Neural cell (in vitro differentiated cells): ENCODE data around the gene CDH12. TPM values are rescaled to one million over a fixed set of nuclear protein-coding genes. Genes with fewer than 3 reads are reported as not detected.

Experiments
- H2AFZ ChIP-seq: fragments of 200-600, 300-800 bp; sonication (generic), shearing (Covaris generic); 2 replicates; pipeline ENCODE4 v1.6.0; 2014; ENCODE audit warnings: low read depth, mild to moderate bottlenecking, antibody characterized with exemption, low read length, moderate library complexity
- H3F3A ChIP-seq: fragments of 200-600 bp; shearing (Covaris generic); 2 replicates; pipeline ENCODE4 v1.6.1; 2016; ENCODE audit warnings: mild to moderate bottlenecking, moderate library complexity, mixed read lengths, antibody characterized with exemption, low read length; ENCODE audit not compliant: insufficient read depth, poor library complexity, severe bottlenecking
- H3K27ac ChIP-seq: fragments of 200-600, 300-800 bp; sonication (generic), shearing (Covaris generic); 2 replicates; pipeline ENCODE4 v1.5.1; 2014; ENCODE audit warnings: mild to moderate bottlenecking, low read length, moderate library complexity
- H3K27me3 ChIP-seq: fragments of 300-800, 200-600 bp; sonication (generic), shearing (Covaris generic); 2 replicates; pipeline ENCODE4 v1.6.0; 2014; ENCODE audit warnings: mild to moderate bottlenecking, low read depth, low read length, moderate library complexity; ENCODE audit not compliant: insufficient read depth
- H3K36me3 ChIP-seq: fragments of 300-800, 200-600 bp; sonication (generic), shearing (Covaris generic); 2 replicates; pipeline ENCODE4 v1.5.1; 2014; ENCODE audit warnings: mild to moderate bottlenecking, antibody characterized with exemption, low read length, moderate library complexity; ENCODE audit not compliant: insufficient read depth
- H3K4me2 ChIP-seq: fragments of 300-800, 200-600 bp; sonication (generic), shearing (Covaris generic); 2 replicates; pipeline ENCODE4 v1.6.0; 2014; ENCODE audit warnings: mild to moderate bottlenecking, low read length
- H3K4me3 ChIP-seq: fragments of 300-800, 200-600 bp; sonication (generic), shearing (Covaris generic); 2 replicates; pipeline ENCODE4 v1.5.1; 2014; ENCODE audit warnings: mild to moderate bottlenecking, low read length, moderate library complexity
- H3K79me2 ChIP-seq: fragments of 200-600 bp; shearing (Covaris generic); replicated peaks from 2 replicates; pipeline ENCODE4 v1.6.0; 2014; ENCODE audit warnings: mild to moderate bottlenecking, low read length, moderate library complexity; ENCODE audit not compliant: insufficient read depth
- H3K9ac ChIP-seq: fragments of 300-800, 200-600 bp; sonication (generic), shearing (Covaris generic); 2 replicates; pipeline ENCODE4 v1.6.1; 2016; ENCODE audit warnings: mild to moderate bottlenecking, low read length, mixed read lengths
- H3K9me2 ChIP-seq: fragments of 200-600 bp; shearing (Covaris generic); 2 replicates; pipeline ENCODE4 v1.6.1; 2016; ENCODE audit warnings: mild to moderate bottlenecking, low read length, mixed read lengths; ENCODE audit not compliant: insufficient read depth
- H3K9me3 ChIP-seq: fragments of 200-600, 300-800 bp; sonication (generic), shearing (Covaris generic); 2 replicates; pipeline ENCODE4 v1.6.1; 2016; ENCODE audit warnings: mild to moderate bottlenecking, mixed run types, low read length, moderate library complexity, mixed read lengths
- H4K20me1 ChIP-seq: fragments of 200-600 bp; shearing (Covaris generic); 2 replicates; pipeline ENCODE4 v1.6.1; 2016; ENCODE audit warnings: mild to moderate bottlenecking, mixed run types; ENCODE audit not compliant: insufficient read depth
- CTCF ChIP-seq: fragments of 450-650 bp; IDR thresholded peaks from 2 replicates; pipeline ENCODE4 v1.5.1; 2014; ENCODE audit warnings: antibody characterized with exemption, mild to moderate bottlenecking, moderate library complexity; ENCODE audit not compliant: poor library complexity, severe bottlenecking
- EP300 ChIP-seq: fragments of 450-650 bp; conservative IDR thresholded peaks from 2 replicates; pipeline ENCODE4 v1.6.1; 2014; ENCODE audit warnings: antibody characterized with exemption, mild to moderate bottlenecking, moderate library complexity; ENCODE audit not compliant: poor library complexity, severe bottlenecking
- EZH2 ChIP-seq: fragments of 200-600, 300-800 bp; shearing (Covaris generic), sonication (generic); IDR thresholded peaks from 2 replicates; pipeline ENCODE4 v1.6.1; 2014; ENCODE audit warnings: antibody characterized with exemption, low read length, borderline replicate concordance, mild to moderate bottlenecking; ENCODE audit not compliant: insufficient read depth, poor library complexity, severe bottlenecking
- MXI1 ChIP-seq: fragments of 450-650 bp; conservative IDR thresholded peaks from 2 replicates; pipeline ENCODE4 v1.6.1; 2014; ENCODE audit warnings: antibody characterized with exemption, mild to moderate bottlenecking; ENCODE audit not compliant: poor library complexity, severe bottlenecking
- POLR2AphosphoS5 ChIP-seq: IDR thresholded peaks from 2 replicates; pipeline ENCODE4 v1.6.1; 2012
- RAD21 ChIP-seq: fragments of 450-650 bp; conservative IDR thresholded peaks from 2 replicates; pipeline ENCODE4 v1.6.1; 2014; ENCODE audit warnings: antibody characterized with exemption, mild to moderate bottlenecking, moderate library complexity
- SMC3 ChIP-seq: fragments of 450-650 bp; conservative IDR thresholded peaks from 2 replicates; pipeline ENCODE4 v1.6.1; 2014; ENCODE audit warnings: antibody characterized with exemption, mild to moderate bottlenecking, moderate library complexity; ENCODE audit not compliant: poor library complexity
- TAF1 ChIP-seq: IDR thresholded peaks from 2 replicates; pipeline ENCODE4 v1.6.1; 2012; ENCODE audit warnings: low read depth
- polyA plus RNA-seq: library from polyadenylated mRNA; depleted of rRNA; stranded (reverse); fragments of >200 nt; gene quantifications from 2 replicates; pipeline ENCODE4 v1.2.3, GENCODE V29; 2014
- TF ChIP-seq, protein P1 (sequence below): IDR thresholded peaks from 2 replicates; pipeline ENCODE4 v1.6.1; 2012; ENCODE audit warnings: borderline replicate concordance

CDH12 gene
- polyA plus RNA-seq, 1 donor from 2014 or later, result 2.1 TPM

GRCh38 chr5:22539762-22540161 is 313.4 kb downstream of the CDH12 start:
- H3K9ac ChIP-seq, result no peak overlapping the region
- no peaks in the 10 kb centered on the region for H3K27me3 ChIP-seq
- no peak overlapping the region for H3K4me3 ChIP-seq
- H3K4me2 ChIP-seq, result no peak overlapping the region
- no peaks in the 10 kb centered on the region for H3F3A ChIP-seq
- no peaks in the 10 kb centered on the region for H3K79me2 ChIP-seq
- peak; percentile 74 for TF ChIP-seq EP300
- no peak for TF ChIP-seq MXI1
- TF ChIP-seq POLR2AphosphoS5, result peak; percentile 54
- H3K36me3 ChIP-seq, result no peaks in the 10 kb centered on the region
- no peaks in the 10 kb centered on the region for H4K20me1 ChIP-seq
- no peak overlapping the region for H2AFZ ChIP-seq
- H3K9me3 ChIP-seq, result no peaks in the 10 kb centered on the region
- H3K9me2 ChIP-seq, result no peaks in the 10 kb centered on the region
- no peak overlapping the region for H3K27ac ChIP-seq

DNA sequence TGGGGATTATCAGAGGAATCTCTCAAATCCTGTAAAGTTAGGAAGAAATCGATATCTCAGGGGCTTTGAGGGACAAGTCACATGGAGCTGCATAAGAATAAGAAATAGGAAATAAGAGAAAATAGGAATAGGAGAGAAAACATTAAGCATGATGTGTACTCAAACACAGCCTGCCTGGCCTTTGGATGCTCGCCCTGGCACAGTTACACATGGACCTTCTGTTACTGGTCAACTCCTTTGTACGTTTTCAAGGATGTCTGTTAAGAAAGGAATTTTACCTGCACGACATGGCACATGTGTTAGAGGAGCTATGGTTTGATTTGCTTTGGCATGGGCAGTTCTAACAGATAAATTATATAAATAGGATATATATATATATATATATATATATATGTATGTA is 321.2 kb downstream of the CDH12 start:
- H3K9ac ChIP-seq, result no peak overlapping the region
- H3K4me2 ChIP-seq, result no peak overlapping the region
- H3K4me3 ChIP-seq, result no peak overlapping the region
- H3K27ac ChIP-seq, result no peak overlapping the region
- H4K20me1 ChIP-seq, result no peaks in the 10 kb centered on the region
- no peak for TF ChIP-seq CTCF
- no peak for TF ChIP-seq EP300
- no peak for TF ChIP-seq RAD21
- no peak for TF ChIP-seq MXI1
- no peak for TF ChIP-seq POLR2AphosphoS5
- TF ChIP-seq, protein P1, sequence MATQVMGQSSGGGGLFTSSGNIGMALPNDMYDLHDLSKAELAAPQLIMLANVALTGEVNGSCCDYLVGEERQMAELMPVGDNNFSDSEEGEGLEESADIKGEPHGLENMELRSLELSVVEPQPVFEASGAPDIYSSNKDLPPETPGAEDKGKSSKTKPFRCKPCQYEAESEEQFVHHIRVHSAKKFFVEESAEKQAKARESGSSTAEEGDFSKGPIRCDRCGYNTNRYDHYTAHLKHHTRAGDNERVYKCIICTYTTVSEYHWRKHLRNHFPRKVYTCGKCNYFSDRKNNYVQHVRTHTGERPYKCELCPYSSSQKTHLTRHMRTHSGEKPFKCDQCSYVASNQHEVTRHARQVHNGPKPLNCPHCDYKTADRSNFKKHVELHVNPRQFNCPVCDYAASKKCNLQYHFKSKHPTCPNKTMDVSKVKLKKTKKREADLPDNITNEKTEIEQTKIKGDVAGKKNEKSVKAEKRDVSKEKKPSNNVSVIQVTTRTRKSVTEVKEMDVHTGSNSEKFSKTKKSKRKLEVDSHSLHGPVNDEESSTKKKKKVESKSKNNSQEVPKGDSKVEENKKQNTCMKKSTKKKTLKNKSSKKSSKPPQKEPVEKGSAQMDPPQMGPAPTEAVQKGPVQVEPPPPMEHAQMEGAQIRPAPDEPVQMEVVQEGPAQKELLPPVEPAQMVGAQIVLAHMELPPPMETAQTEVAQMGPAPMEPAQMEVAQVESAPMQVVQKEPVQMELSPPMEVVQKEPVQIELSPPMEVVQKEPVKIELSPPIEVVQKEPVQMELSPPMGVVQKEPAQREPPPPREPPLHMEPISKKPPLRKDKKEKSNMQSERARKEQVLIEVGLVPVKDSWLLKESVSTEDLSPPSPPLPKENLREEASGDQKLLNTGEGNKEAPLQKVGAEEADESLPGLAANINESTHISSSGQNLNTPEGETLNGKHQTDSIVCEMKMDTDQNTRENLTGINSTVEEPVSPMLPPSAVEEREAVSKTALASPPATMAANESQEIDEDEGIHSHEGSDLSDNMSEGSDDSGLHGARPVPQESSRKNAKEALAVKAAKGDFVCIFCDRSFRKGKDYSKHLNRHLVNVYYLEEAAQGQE, result no peak
- no peak for TF ChIP-seq EZH2
- no peak for TF ChIP-seq TAF1
- H3F3A ChIP-seq, result no peaks in the 10 kb centered on the region
- H3K36me3 ChIP-seq, result no peaks in the 10 kb centered on the region
- no peaks in the 10 kb centered on the region for H3K9me2 ChIP-seq
- H3K9me3 ChIP-seq, result no peaks in the 10 kb centered on the region
- H3K79me2 ChIP-seq, result no peaks in the 10 kb centered on the region
- H3K27me3 ChIP-seq, result no peaks in the 10 kb centered on the region
- H2AFZ ChIP-seq, result no peak overlapping the region

DNA sequence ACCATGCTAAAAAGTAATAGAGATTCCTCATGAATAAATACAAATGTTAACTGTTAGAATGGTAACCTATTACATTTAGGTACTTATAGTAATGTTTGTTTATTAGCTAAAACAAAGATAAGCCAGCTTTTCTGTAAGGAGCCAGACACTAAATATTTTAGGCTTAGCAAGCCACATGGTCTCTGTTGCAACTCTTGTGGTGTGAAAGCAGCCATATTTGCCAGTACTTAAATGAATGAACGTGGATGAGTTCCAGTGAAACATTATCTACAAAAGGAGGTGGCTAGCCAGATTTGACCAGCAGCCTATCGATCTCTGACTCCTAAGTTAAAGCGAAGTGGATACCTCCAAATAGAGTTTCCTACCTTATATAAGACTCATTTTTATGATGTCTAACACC is 331.6 kb downstream of the CDH12 start:
- Histone ChIP-seq H4K20me1 (no peaks in the 10 kb centered on the region), H3K36me3 (no peaks in the 10 kb centered on the region), H3K9me2 (no peaks in the 10 kb centered on the region), H3K27me3 (no peaks in the 10 kb centered on the region), H3K4me2 (no peak overlapping the region), H2AFZ (no peak overlapping the region), H3K79me2 (no peaks in the 10 kb centered on the region), H3K4me3 (no peak overlapping the region), H3K27ac (no peak overlapping the region), H3K9ac (no peak overlapping the region), H3F3A (no peaks in the 10 kb centered on the region), H3K9me3 (no peaks in the 10 kb centered on the region)
- TF ChIP-seq CTCF, result no peak
- TF ChIP-seq, protein P1, result no peak
- no peak for TF ChIP-seq EP300
- TF ChIP-seq SMC3, result no peak
